K562 (cell line): ENCODE results near the gene HOPX. TPM values are rescaled to one million over a fixed set of nuclear protein-coding genes. Genes with fewer than 3 reads are reported as not detected.
"Not testable (repeated sequence)": the region's sequence is repeated elsewhere in the genome, so short reads cannot be mapped to it uniquely, and the experiment has no call there.

ENCODE experiments used
- ATAC-seq: fragments of 200-7000 bp; cut with Tn5 transposase; 3 replicates; pipeline ENCODE4 v1.9.1; 2020; ENCODE audit warnings: moderate library complexity
- BruUV-seq: library from RNA; stranded (reverse); fragments of 400-500 nt; replicated peaks from 2 replicates; lab custom pipeline; 2021; lab: Mats Ljungman, UMichigan
- CTCF ChIA-PET: fragments of 300-600 bp; formaldehyde crosslinking; extraction: SDS; loops from one replicate; lab custom pipeline; 2021; ENCODE audit warnings: low intra/inter-chr PET ratio; lab: Yijun Ruan, JAX
- POLR2A ChIA-PET: fragments of 300-600, 350-650 bp; sonication (Branson Sonifier 250); formaldehyde crosslinking; extraction: SDS; loops from one replicate; lab custom pipeline; 2021; ENCODE audit warnings: antibody characterized with exemption, inconsistent platforms; lab: Yijun Ruan, JAX
- DNase-seq, 4 experiments: peaks; one replicate each; pipeline versions ENCODE4 v3.0.0 to v3.0.0-alpha.2; 2011 to 2018; ENCODE audit warnings: low spot score in 3 of 4, mixed read lengths in 3 of 4; ENCODE audit errors: extremely low read depth in 1 of 4
- FAIRE-seq: peaks from 2 replicates; lab custom pipeline; 2011; peaks lifted over from hg19 to GRCh38; lab: Jason Lieb, UNC
- H2AFZ ChIP-seq: 2 replicates; pipeline ENCODE4 v1.6.0; 2011; ENCODE audit warnings: low read depth, low read length, control low read depth, inconsistent platforms
- H3K27ac ChIP-seq: fragments of 200-600 bp; 3 replicates; pipeline ENCODE4 v1.8.0; 2011; ENCODE audit warnings: low read depth, mild to moderate bottlenecking, control low read depth, inconsistent platforms, low read length, moderate library complexity, mixed read lengths; ENCODE audit errors: extremely low read depth
- H3K27me3 ChIP-seq, 2 experiments: fragments of 300-600 bp in 1 of 2; 2 replicates in 1 of 2; 3 replicates in 1 of 2; pipeline versions ENCODE4 v1.6.0 to v1.8.0; 2011; ENCODE audit warnings: inconsistent platforms in 2 of 2, low read length in 2 of 2, mild to moderate bottlenecking in 1 of 2, mixed read lengths in 1 of 2, moderate library complexity in 1 of 2; ENCODE audit not compliant: control insufficient read depth in 2 of 2, insufficient read depth in 2 of 2
- H3K36me3 ChIP-seq: fragments of 300-600 bp; 3 replicates; pipeline ENCODE4 v1.8.0; 2011; ENCODE audit warnings: mild to moderate bottlenecking, low read length, inconsistent platforms; ENCODE audit not compliant: control insufficient read depth, insufficient read depth
- H3K4me1 ChIP-seq, 2 experiments: fragments of 200-600 bp in 1 of 2; replicated peaks in 1 of 2; 2 replicates in 1 of 2; 3 replicates in 1 of 2; pipeline versions ENCODE4 v1.5.1 to v1.8.0; 2011; ENCODE audit warnings: inconsistent platforms in 2 of 2, low read length in 2 of 2, mild to moderate bottlenecking in 1 of 2, mixed read lengths in 1 of 2, moderate library complexity in 1 of 2; ENCODE audit not compliant: control insufficient read depth in 2 of 2, insufficient read depth in 2 of 2
- H3K4me2 ChIP-seq: 2 replicates; pipeline ENCODE4 v1.6.1; 2011; ENCODE audit warnings: low read length, control low read depth, inconsistent platforms, mixed read lengths; ENCODE audit not compliant: insufficient read depth
- H3K4me3 ChIP-seq: fragments of 200-600 bp; sonication (generic), shearing (Covaris generic); 2 replicates; pipeline ENCODE4 v1.5.1; 2016; ENCODE audit warnings: control low read depth, inconsistent platforms
- H3K79me2 ChIP-seq: fragments of 200-600 bp; 3 replicates; pipeline ENCODE4 v1.8.0; 2011; ENCODE audit warnings: low read length, inconsistent platforms; ENCODE audit not compliant: control insufficient read depth, insufficient read depth
- H3K9ac ChIP-seq, 2 experiments: 2 replicates each; pipeline versions ENCODE4 v1.6.0 to v1.6.1; 2011; ENCODE audit warnings: low read depth in 2 of 2, low read length in 2 of 2, control low read depth in 1 of 2, inconsistent platforms in 1 of 2, mild to moderate bottlenecking in 1 of 2, mixed read lengths in 1 of 2; ENCODE audit not compliant: insufficient read depth in 1 of 2
- H3K9me1 ChIP-seq: one replicate; pipeline ENCODE4 v1.6.0; 2011; ENCODE audit warnings: inconsistent platforms, mild to moderate bottlenecking, low read length, moderate library complexity; ENCODE audit not compliant: control insufficient read depth, insufficient read depth
- H3K9me3 ChIP-seq: replicated peaks from 2 replicates; pipeline ENCODE4 v1.5.1; 2011; ENCODE audit warnings: low read depth, low read length, inconsistent platforms; ENCODE audit not compliant: control insufficient read depth, insufficient read depth
- H4K20me1 ChIP-seq: replicated peaks from 2 replicates; pipeline ENCODE4 v1.6.1; 2011; ENCODE audit warnings: low read length, inconsistent platforms, mixed read lengths; ENCODE audit not compliant: control insufficient read depth, insufficient read depth
- CCNT2 ChIP-seq: IDR thresholded peaks from 2 replicates; pipeline ENCODE4 v1.6.1; 2011; ENCODE audit warnings: borderline replicate concordance, low read depth, mild to moderate bottlenecking, moderate library complexity, mixed read lengths, low read length; ENCODE audit not compliant: insufficient read length; ENCODE audit errors: extremely low read depth
- PKNOX1 ChIP-seq: fragments of 450-650 bp; IDR thresholded peaks from 2 replicates; pipeline ENCODE4 v1.6.1; 2016
- ZNF780A ChIP-seq: fragments of 250-450 bp; sonication (Bioruptor Pico); IDR thresholded peaks from 2 replicates; pipeline ENCODE4 v1.5.0; 2021; ENCODE audit warnings: mild to moderate bottlenecking
- WGBS: fragments of 100-300 bp; shearing (Covaris generic); methylation state at CpG from one replicate; pipeline ENCODE4 v1.1.6; 2016; ENCODE audit warnings: low coverage, mixed read lengths; ENCODE audit not compliant: insufficient coverage; ENCODE audit errors: missing lambda C conversion rate; 5-methylcytosine and 5-hydroxymethylcytosine counted together
- in situ Hi-C: fragments of 300-500 bp; cut with MboI; formaldehyde crosslinking; loops from 4 replicates; pipeline ENCODE4 v1.15.0; 2018; ENCODE audit warnings: inconsistent platforms, mixed read lengths
- intact Hi-C: fragments of 100-400 bp; cut with micrococcal nuclease; formaldehyde crosslinking; loops from 2 replicates; pipeline ENCODE4 v1.14.2; 2022
- polyA plus RNA-seq, 8 experiments: library from polyadenylated mRNA; depleted of rRNA in 4 of 8; stranded (reverse) in 5 of 8; unstranded in 3 of 8; fragments of >200 nt; fragmentation: Nextera tagmentation in 2 of 8; fragmentation: Illumina TruSeq in 1 of 8; extraction: Ambion mirVana in 2 of 8; extraction: Trizol in 1 of 8; gene quantifications; 2 replicates each; pipeline versions ENCODE4 v1.2.1 to v1.2.3, GENCODE V29; 2011 to 2014; ENCODE audit warnings: inconsistent platforms in 1 of 8, missing spikeins in 1 of 8
- total RNA-seq, 7 experiments: library from RNA; depleted of rRNA in 6 of 7; stranded (reverse); fragments of >200 nt in 6 of 7; fragmentation: Illumina TruSeq in 2 of 7; extraction: Trizol in 2 of 7; gene quantifications; 2 replicates each; pipeline versions ENCODE4 v1.2.1 to v1.2.3, GENCODE V29; 2011 to 2021; ENCODE audit warnings: low replicate concordance in 1 of 7

HOPX gene
- total and polyA plus RNA-seq, 9 of the 15 experiments (the other 6 are each of a cell fraction or from before 2014, with no cell fraction given) = 0.24 TPM; not detected in 8

GRCh38 chr4:56696056-56696455 is 15.0 kb upstream of the HOPX start:
- 0% methylated on average over 5 of the region's 5 CpGs for WGBS
- Histone ChIP-seq H3K9me3 (no peaks in the 10 kb centered on the region), H3K9me1 (no peaks in the 10 kb centered on the region), H3K9ac (no peak overlapping the region), H3K4me3 (no peak overlapping the region), H3K27ac (no peak overlapping the region), H3K79me2 (no peaks in the 10 kb centered on the region), H3K36me3 (no peaks in the 10 kb centered on the region), H4K20me1 (no peaks in the 10 kb centered on the region), H2AFZ (no peak overlapping the region), H3K27me3 (peaks cover 7 to 13% of the 10 kb centered on the region in 2 experiments; a peak in 4 of 5 replicates)
- no peak for DNase-seq
- no TSS peak for BruUV-seq
- no peak for ATAC-seq
- POLR2A ChIA-PET = no interaction called here
- intact Hi-C loops = no loop called here
- no peak for FAIRE-seq
- TF ChIP-seq ZNF780A (CRISPR knock-in tag) (no peak), CCNT2 (no peak), PKNOX1 (no peak)
- TF ChIP-seq, all 486 proteins: peak for 0
- no peaks in the 10 kb centered on the region for H3K4me1 ChIP-seq
- in situ Hi-C loops = no loop called here
- no peak overlapping the region for H3K4me2 ChIP-seq
- CTCF ChIA-PET = no interaction called here

GRCh38 chr4:56693476-56693875 is 12.4 kb upstream of the HOPX start:
- H3K9me1 ChIP-seq, H3K36me3 ChIP-seq, in situ Hi-C loops, H3K79me2 ChIP-seq, intact Hi-C loops, H4K20me1 ChIP-seq, H2AFZ ChIP-seq, H3K4me1 ChIP-seq, H3K4me3 ChIP-seq, BruUV-seq, H3K9me3 ChIP-seq, H3K9ac ChIP-seq, DNase-seq, FAIRE-seq, H3K4me2 ChIP-seq, CTCF ChIA-PET, POLR2A ChIA-PET, H3K27ac ChIP-seq, ATAC-seq: not testable (repeated sequence)
- no CpG with 5 or more reads among the region's 35 CpGs for WGBS
- H3K27me3 ChIP-seq = peaks cover 7 to 13% of the 10 kb centered on the region in 2 experiments; a peak in 4 of 5 replicates
